Ishikawa (cell line): ENCODE data around the gene FNDC8.

ENCODE experiments used
- CEBPB ChIP-seq: IDR thresholded peaks from 2 replicates; pipeline ENCODE4 v1.6.1; 2012
- CREB1 ChIP-seq: IDR thresholded peaks from 2 replicates; pipeline ENCODE4 v1.6.1; 2012; ENCODE audit warnings: low read depth
- EGR1 ChIP-seq: IDR thresholded peaks from 2 replicates; pipeline ENCODE4 v1.6.1; 2012
- EP300 ChIP-seq: IDR thresholded peaks from 2 replicates; pipeline ENCODE4 v1.6.1; 2012; ENCODE audit warnings: borderline replicate concordance
- FOXM1 ChIP-seq: IDR thresholded peaks from 2 replicates; pipeline ENCODE4 v1.6.1; 2012; ENCODE audit warnings: low read depth, borderline replicate concordance
- MAX ChIP-seq: IDR thresholded peaks from 2 replicates; pipeline ENCODE4 v1.6.1; 2012
- NFIC ChIP-seq: IDR thresholded peaks from 2 replicates; pipeline ENCODE4 v1.6.1; 2012
- RAD21 ChIP-seq: IDR thresholded peaks from 2 replicates; pipeline ENCODE4 v1.6.1; 2012; ENCODE audit warnings: low read depth
- TAF1 ChIP-seq: IDR thresholded peaks from 2 replicates; pipeline ENCODE4 v1.6.1; 2012; ENCODE audit warnings: low read depth, mild to moderate bottlenecking
- TCF12 ChIP-seq: IDR thresholded peaks from 2 replicates; pipeline ENCODE4 v1.6.1; 2012; ENCODE audit warnings: low read depth
- TEAD4 ChIP-seq: IDR thresholded peaks from 2 replicates; pipeline ENCODE4 v1.6.1; 2012
- YY1 ChIP-seq: IDR thresholded peaks from 2 replicates; pipeline ENCODE4 v1.6.1; 2012; ENCODE audit warnings: low read depth
- ZBTB7A ChIP-seq: IDR thresholded peaks from 2 replicates; pipeline ENCODE4 v1.6.1; 2012; ENCODE audit warnings: low read depth
- TF ChIP-seq, protein P1 (sequence below): IDR thresholded peaks from 2 replicates; pipeline ENCODE4 v1.6.1; 2012
- TF ChIP-seq, protein P2 (sequence below): IDR thresholded peaks from 2 replicates; pipeline ENCODE4 v1.6.1; 2012; ENCODE audit warnings: low read depth, mild to moderate bottlenecking

The FNDC8 gene

GRCh38 chr17:35160354-35161201 lies 39.2 kb downstream of the FNDC8 start:
- no peak for TF ChIP-seq TEAD4
- TF ChIP-seq, protein P1, sequence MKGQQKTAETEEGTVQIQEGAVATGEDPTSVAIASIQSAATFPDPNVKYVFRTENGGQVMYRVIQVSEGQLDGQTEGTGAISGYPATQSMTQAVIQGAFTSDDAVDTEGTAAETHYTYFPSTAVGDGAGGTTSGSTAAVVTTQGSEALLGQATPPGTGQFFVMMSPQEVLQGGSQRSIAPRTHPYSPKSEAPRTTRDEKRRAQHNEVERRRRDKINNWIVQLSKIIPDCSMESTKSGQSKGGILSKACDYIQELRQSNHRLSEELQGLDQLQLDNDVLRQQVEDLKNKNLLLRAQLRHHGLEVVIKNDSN: no peak
- TF ChIP-seq CEBPB: no peak
- no peak for TF ChIP-seq EGR1
- no peak for TF ChIP-seq EP300
- TF ChIP-seq YY1: no peak
- TF ChIP-seq RAD21: no peak
- TF ChIP-seq NFIC: no peak
- TF ChIP-seq MAX: no peak
- no peak for TF ChIP-seq FOXM1
- no peak for TF ChIP-seq TAF1
- TF ChIP-seq CREB1: no peak
- TF ChIP-seq, protein P2, sequence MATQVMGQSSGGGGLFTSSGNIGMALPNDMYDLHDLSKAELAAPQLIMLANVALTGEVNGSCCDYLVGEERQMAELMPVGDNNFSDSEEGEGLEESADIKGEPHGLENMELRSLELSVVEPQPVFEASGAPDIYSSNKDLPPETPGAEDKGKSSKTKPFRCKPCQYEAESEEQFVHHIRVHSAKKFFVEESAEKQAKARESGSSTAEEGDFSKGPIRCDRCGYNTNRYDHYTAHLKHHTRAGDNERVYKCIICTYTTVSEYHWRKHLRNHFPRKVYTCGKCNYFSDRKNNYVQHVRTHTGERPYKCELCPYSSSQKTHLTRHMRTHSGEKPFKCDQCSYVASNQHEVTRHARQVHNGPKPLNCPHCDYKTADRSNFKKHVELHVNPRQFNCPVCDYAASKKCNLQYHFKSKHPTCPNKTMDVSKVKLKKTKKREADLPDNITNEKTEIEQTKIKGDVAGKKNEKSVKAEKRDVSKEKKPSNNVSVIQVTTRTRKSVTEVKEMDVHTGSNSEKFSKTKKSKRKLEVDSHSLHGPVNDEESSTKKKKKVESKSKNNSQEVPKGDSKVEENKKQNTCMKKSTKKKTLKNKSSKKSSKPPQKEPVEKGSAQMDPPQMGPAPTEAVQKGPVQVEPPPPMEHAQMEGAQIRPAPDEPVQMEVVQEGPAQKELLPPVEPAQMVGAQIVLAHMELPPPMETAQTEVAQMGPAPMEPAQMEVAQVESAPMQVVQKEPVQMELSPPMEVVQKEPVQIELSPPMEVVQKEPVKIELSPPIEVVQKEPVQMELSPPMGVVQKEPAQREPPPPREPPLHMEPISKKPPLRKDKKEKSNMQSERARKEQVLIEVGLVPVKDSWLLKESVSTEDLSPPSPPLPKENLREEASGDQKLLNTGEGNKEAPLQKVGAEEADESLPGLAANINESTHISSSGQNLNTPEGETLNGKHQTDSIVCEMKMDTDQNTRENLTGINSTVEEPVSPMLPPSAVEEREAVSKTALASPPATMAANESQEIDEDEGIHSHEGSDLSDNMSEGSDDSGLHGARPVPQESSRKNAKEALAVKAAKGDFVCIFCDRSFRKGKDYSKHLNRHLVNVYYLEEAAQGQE: no peak
- no peak for TF ChIP-seq ZBTB7A
- TF ChIP-seq TCF12: no peak

DNA sequence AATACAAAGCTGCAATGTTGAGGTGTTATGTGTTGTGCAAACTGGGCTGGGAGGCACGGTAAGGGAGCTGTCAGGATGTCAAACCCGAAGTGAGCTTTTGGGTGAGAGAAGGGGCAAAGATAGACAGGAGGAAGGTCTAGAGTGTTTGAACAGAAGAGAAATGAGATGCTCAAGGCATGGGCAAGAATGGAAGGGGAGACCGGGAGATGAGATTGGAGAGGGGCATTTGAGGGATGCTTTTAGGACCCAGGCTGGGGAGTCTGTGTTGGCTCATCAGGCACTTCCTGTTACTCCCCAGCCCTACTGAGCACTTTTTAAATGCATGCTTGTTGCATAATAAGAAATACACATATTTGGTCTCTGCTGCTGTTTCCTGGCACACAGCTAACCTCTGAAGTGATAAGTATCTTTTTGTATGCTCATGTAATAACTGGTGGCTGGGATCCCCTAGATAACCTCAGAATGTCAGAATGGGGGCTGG lies 39.9 kb downstream of the FNDC8 start:
- TF ChIP-seq FOXM1 (no peak), ZBTB7A (no peak), YY1 (no peak), CREB1 (no peak)
- TF ChIP-seq, protein P1: no peak

DNA sequence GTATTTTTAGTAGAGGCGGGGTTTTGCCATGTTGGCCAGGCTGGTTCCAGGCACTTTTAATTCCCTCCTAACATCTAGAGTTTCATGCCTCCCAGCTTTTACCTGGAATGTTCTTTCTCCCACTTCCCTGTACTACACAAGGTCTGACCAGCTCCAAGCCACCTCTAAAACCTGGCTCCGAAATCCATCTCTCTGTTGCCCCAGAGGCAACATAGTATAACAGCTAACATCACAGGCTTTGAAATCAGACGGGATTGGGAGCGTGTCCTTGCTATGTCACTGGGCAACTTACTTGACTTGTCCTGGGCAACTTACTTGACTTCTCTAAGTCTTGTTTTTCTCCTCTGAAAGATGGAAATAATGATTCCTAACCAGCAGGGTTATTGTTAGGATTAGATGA lies 41.3 kb downstream of the FNDC8 start:
- TF ChIP-seq, protein P1: no peak
- TF ChIP-seq CREB1: no peak
- no peak for TF ChIP-seq TCF12
- no peak for TF ChIP-seq NFIC
- TF ChIP-seq TAF1: no peak
- no peak for TF ChIP-seq FOXM1
- TF ChIP-seq CEBPB: no peak

- no peak for TF ChIP-seq EP300
- TF ChIP-seq, protein P2: no peak
- no peak for TF ChIP-seq TAF1
- TF ChIP-seq YY1: no peak
- no peak for TF ChIP-seq MAX
- no peak for TF ChIP-seq EGR1
These were observed 42.5 kb downstream of the FNDC8 start for GRCh38 chr17:35163886-35164285.

DNA sequence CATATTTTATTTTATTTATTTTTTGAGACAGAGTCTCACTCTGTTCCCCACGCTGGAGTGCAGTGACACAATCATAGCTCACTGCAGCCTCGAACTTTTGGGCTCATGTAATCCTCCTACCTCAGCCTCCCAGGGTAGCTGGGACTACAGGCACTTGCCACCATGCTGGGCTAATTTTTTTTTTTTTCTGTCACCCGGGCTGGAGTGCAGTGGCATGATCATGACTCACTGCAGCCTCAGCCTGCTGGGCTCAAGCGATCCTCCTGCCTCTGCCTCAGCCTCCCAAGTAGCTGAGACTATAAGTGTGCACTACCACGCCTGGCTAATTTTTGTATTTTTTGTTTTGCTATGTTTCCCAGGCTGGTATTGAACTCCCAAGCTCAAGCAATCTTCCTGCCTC lies 43.3 kb downstream of the FNDC8 start:
- no peak for TF ChIP-seq YY1

- TF ChIP-seq EP300 (no peak), TEAD4 (no peak), YY1 (no peak), TCF12 (no peak), EGR1 (no peak), CREB1 (no peak), RAD21 (no peak), ZBTB7A (no peak), FOXM1 (no peak), MAX (no peak), CEBPB (no peak), TAF1 (no peak)
- TF ChIP-seq, protein P2: no peak
- TF ChIP-seq, protein P1: no peak
These were observed 45.1 kb downstream of the FNDC8 start for GRCh38 chr17:35166526-35166925.
